HepG2 (cell line): Measurements from ENCODE around the gene ARHGAP19. TPM values are rescaled to one million over a fixed set of nuclear protein-coding genes. Genes with fewer than 3 reads are reported as not detected.

Source experiments
- ARID5B ChIP-seq: IDR thresholded peaks from 2 replicates; pipeline ENCODE4 v1.4.0; 2020; ENCODE audit warnings: mild to moderate bottlenecking, missing genetic modification reagents
- ARNT ChIP-seq: fragments of 450-650 bp; IDR thresholded peaks from 2 replicates; pipeline ENCODE4 v1.6.1; 2017
- ATF1 ChIP-seq: IDR thresholded peaks from 2 replicates; pipeline ENCODE4 v1.6.1; 2016; ENCODE audit warnings: mild to moderate bottlenecking, control low read depth
- EP300 ChIP-seq, 3 experiments: sonication (generic) in 1 of 3; formaldehyde crosslinking in 1 of 3; IDR thresholded peaks; 2 replicates each; pipeline versions ENCODE4 v1.5.1 to v1.6.1; 2011 to 2020; ENCODE audit warnings: low read depth in 2 of 3, low read length in 2 of 3, borderline replicate concordance in 1 of 3, improper control_type of control experiment in 1 of 3, mild to moderate bottlenecking in 1 of 3, missing genetic modification reagents in 1 of 3, moderate library complexity in 1 of 3
- FOXA1 ChIP-seq, 2 experiments: fragments of 450-650 bp in 1 of 2; sonication (generic) in 1 of 2; formaldehyde crosslinking in 1 of 2; IDR thresholded peaks; 2 replicates each; pipeline versions ENCODE4 v1.4.0 to v1.6.1; 2016 to 2020; ENCODE audit warnings: missing genetic modification reagents in 1 of 2
- FOXK1 ChIP-seq: sonication (generic); formaldehyde crosslinking; IDR thresholded peaks from 2 replicates; pipeline ENCODE4 v1.4.0; 2020; ENCODE audit warnings: low read depth, missing genetic modification reagents, borderline replicate concordance
- FOXO1 ChIP-seq: sonication (generic); formaldehyde crosslinking; IDR thresholded peaks from 2 replicates; pipeline ENCODE4 v1.4.0; 2020; ENCODE audit warnings: missing genetic modification reagents
- GLI4 ChIP-seq: sonication (generic); formaldehyde crosslinking; IDR thresholded peaks from 2 replicates; pipeline ENCODE4 v1.5.1; 2020; ENCODE audit warnings: missing genetic modification reagents, mild to moderate bottlenecking, moderate library complexity, borderline replicate concordance
- HOXA9 ChIP-seq: sonication (generic); formaldehyde crosslinking; IDR thresholded peaks from 2 replicates; pipeline ENCODE4 v1.8.1; 2022; ENCODE audit warnings: missing genetic modification reagents, mild to moderate bottlenecking, moderate library complexity, borderline replicate concordance
- IKZF4 ChIP-seq: sonication (generic); formaldehyde crosslinking; IDR thresholded peaks from 2 replicates; pipeline ENCODE4 v1.5.1; 2020; ENCODE audit warnings: borderline replicate concordance, mild to moderate bottlenecking, low read depth, missing genetic modification reagents; ENCODE audit errors: not compliant biosample characterization
- IRF9 ChIP-seq: sonication (generic); formaldehyde crosslinking; IDR thresholded peaks from 2 replicates; pipeline ENCODE4 v1.8.0; 2022; ENCODE audit warnings: missing genetic modification reagents, mild to moderate bottlenecking, borderline replicate concordance
- ISL2 ChIP-seq: sonication (generic); formaldehyde crosslinking; IDR thresholded peaks from 2 replicates; pipeline ENCODE4 v1.5.0; 2020; ENCODE audit warnings: missing genetic modification reagents
- JUNB ChIP-seq: sonication (generic); formaldehyde crosslinking; IDR thresholded peaks from 2 replicates; pipeline ENCODE4 v1.8.0; 2022; ENCODE audit warnings: missing genetic modification reagents, mild to moderate bottlenecking, borderline replicate concordance
- LCORL ChIP-seq, 2 experiments: fragments of 450-650 bp in 1 of 2; sonication (generic) in 1 of 2; formaldehyde crosslinking in 1 of 2; IDR thresholded peaks; 2 replicates each; pipeline versions ENCODE4 v1.5.0 to v1.6.1; 2017 to 2020; ENCODE audit warnings: antibody characterized with exemption in 1 of 2, missing genetic modification reagents in 1 of 2
- MATR3 ChIP-seq: sonication (generic); formaldehyde crosslinking; IDR thresholded peaks from 2 replicates; pipeline ENCODE4 v1.4.0; 2020; ENCODE audit warnings: missing genetic modification reagents
- PPARG ChIP-seq: conservative IDR thresholded peaks from 2 replicates; pipeline ENCODE4 v1.6.1; 2016; ENCODE audit warnings: missing biosample characterization, missing genetic modification reagents
- RCOR2 ChIP-seq: IDR thresholded peaks from 2 replicates; pipeline ENCODE4 v1.6.1; 2016; ENCODE audit warnings: missing biosample characterization, missing genetic modification reagents
- TOE1 ChIP-seq: sonication (generic); formaldehyde crosslinking; IDR thresholded peaks from 2 replicates; pipeline ENCODE4 v1.4.0; 2020; ENCODE audit warnings: mild to moderate bottlenecking, missing genetic modification reagents
- TOPORS ChIP-seq: sonication (generic); formaldehyde crosslinking; IDR thresholded peaks from 2 replicates; pipeline ENCODE4 v1.8.0; 2023; ENCODE audit warnings: mild to moderate bottlenecking, missing genetic modification reagents
- XRCC5 ChIP-seq: fragments of 200-400 bp; formaldehyde crosslinking; optimal IDR thresholded peaks from 2 replicates; pipeline ENCODE3; 2017; ENCODE audit warnings: mild to moderate bottlenecking, low read length
- ZMAT3 ChIP-seq: sonication (generic); formaldehyde crosslinking; conservative IDR thresholded peaks from 2 replicates; pipeline ENCODE4 v1.7.0; 2021; ENCODE audit warnings: missing genetic modification reagents
- ZNF121 ChIP-seq: sonication (generic); formaldehyde crosslinking; IDR thresholded peaks from 2 replicates; pipeline ENCODE4 v1.5.0; 2020; ENCODE audit warnings: mild to moderate bottlenecking, missing genetic modification reagents
- ZNF33A ChIP-seq: sonication (generic); formaldehyde crosslinking; IDR thresholded peaks from 2 replicates; pipeline ENCODE4 v1.5.1; 2020; ENCODE audit warnings: missing genetic modification reagents, mild to moderate bottlenecking, moderate library complexity, borderline replicate concordance
- ZNF430 ChIP-seq: sonication (generic); formaldehyde crosslinking; IDR thresholded peaks from 2 replicates; pipeline ENCODE4 v1.9.0; 2021; ENCODE audit warnings: mild to moderate bottlenecking, missing genetic modification reagents
- ZNF570 ChIP-seq: sonication (generic); formaldehyde crosslinking; IDR thresholded peaks from 2 replicates; pipeline ENCODE4 v1.4.0; 2020; ENCODE audit warnings: mild to moderate bottlenecking, missing genetic modification reagents, borderline replicate concordance
- ZNF75D ChIP-seq: sonication (generic); formaldehyde crosslinking; IDR thresholded peaks from 2 replicates; pipeline ENCODE4 v1.8.1; 2023; ENCODE audit warnings: missing genetic modification reagents, mild to moderate bottlenecking, borderline replicate concordance
- polyA plus RNA-seq, 8 experiments: library from polyadenylated mRNA; depleted of rRNA in 3 of 8; stranded (reverse) in 7 of 8; unstranded in 1 of 8; fragments of >200 nt; fragmentation: Illumina TruSeq in 4 of 8; extraction: Trizol in 4 of 8; gene quantifications; 2 replicates each; pipeline versions ENCODE4 v1.2.1 to v1.2.3, GENCODE V29; 2011 to 2016; ENCODE audit warnings: low read depth in 4 of 8, missing spikeins in 1 of 8, mixed read lengths in 1 of 8; ENCODE audit not compliant: insufficient read depth in 1 of 8
- total RNA-seq, 5 experiments: library from RNA; depleted of rRNA; stranded (reverse); fragments of >200 nt; fragmentation: Illumina TruSeq; extraction: Trizol; gene quantifications; 2 replicates each; pipeline ENCODE4 v1.2.3, GENCODE V29; 2016; ENCODE audit warnings: low read depth in 1 of 5

Gene ARHGAP19
- total and polyA plus RNA-seq, 2 of the 13 experiments (the other 11 are each of a cell fraction or from before 2014, with no cell fraction given): 7.6 to 10.0 TPM

- TF ChIP-seq IRF9 (CRISPR knock-in tag): no peak
- no peak for TF ChIP-seq ZNF570
- TF ChIP-seq JUNB (CRISPR knock-in tag): no peak
- peak; percentile 100 for TF ChIP-seq ZNF121 (CRISPR knock-in tag)
- TF ChIP-seq FOXK1 (CRISPR knock-in tag): no peak; the same call in 1 of the 2 replicates
- peak; percentile 7; the same call in 1 of the 2 replicates for TF ChIP-seq PPARG
- TF ChIP-seq EP300 (IDR thresholded peaks at IDR 0.05; ENCODE audit: low read depth in 2 of 2, low read length in 2 of 2): no peak
- TF ChIP-seq EP300 (CRISPR knock-in tag; IDR thresholded peaks at IDR 0.05; ENCODE audit: borderline replicate concordance): no peak
- peak; percentile 94 for TF ChIP-seq RCOR2
- TF ChIP-seq ZNF75D: no peak
- TF ChIP-seq ZNF430 (CRISPR knock-in tag): no peak
- no peak for TF ChIP-seq TOPORS
- 0 out of 2 replicates have a peak, but pooled peaks have one; percentile 22 for TF ChIP-seq ATF1 (CRISPR knock-in tag)
- TF ChIP-seq HOXA9 (CRISPR knock-in tag): no peak
- no peak for TF ChIP-seq FOXO1
- TF ChIP-seq ARID5B (CRISPR knock-in tag): no peak
- TF ChIP-seq ZNF33A (CRISPR knock-in tag): no peak
- no peak for TF ChIP-seq ARNT
- TF ChIP-seq LCORL (IDR thresholded peaks at IDR 0.05): no peak
- 0 out of 2 replicates have a peak, but pooled peaks have one; percentile 16 for TF ChIP-seq LCORL (CRISPR knock-in tag; IDR thresholded peaks at IDR 0.05)
- no peak for TF ChIP-seq FOXA1 (IDR thresholded peaks at IDR 0.05)
- TF ChIP-seq FOXA1 (CRISPR knock-in tag; IDR thresholded peaks at IDR 0.05): peak; percentile 33; the same call in 1 of the 2 replicates
- TF ChIP-seq XRCC5: no peak
- no peak for TF ChIP-seq MATR3 (CRISPR knock-in tag)
- no peak for TF ChIP-seq IKZF4 (CRISPR knock-in tag)
- no peak for TF ChIP-seq TOE1 (CRISPR knock-in tag)
- no peak for TF ChIP-seq ISL2
- no peak for TF ChIP-seq ZMAT3 (CRISPR knock-in tag)
- TF ChIP-seq GLI4: no peak
Observed at GRCh38 chr10:97297556-97298222, 5.3 kb upstream of the ARHGAP19 start (continued).
